Activated CD8-positive, alpha-beta T cell treated with anti-CD3 and anti-CD28 coated beads for 36 hours (primary cell): ENCODE measurements around the gene NEB. TPM values are rescaled to one million over a fixed set of nuclear protein-coding genes. Genes with fewer than 3 reads are reported as not detected.

ENCODE experiments used
- ATAC-seq: fragments of 200-7000 bp; cut with Tn5 transposase; one replicate; pipeline ENCODE4 v1.10.0; 2021; ENCODE audit warnings: mild to moderate bottlenecking, moderate library complexity
- CTCF ChIA-PET: fragments of 350-600 bp; sonication (Branson Sonifier 250); formaldehyde crosslinking; loops from one replicate; lab custom pipeline; 2021; ENCODE audit warnings: antibody characterized with exemption; lab: Charles Lee
- POLR2A ChIA-PET: fragments of 350-600 bp; sonication (Branson Sonifier 250); formaldehyde crosslinking; loops from one replicate; lab custom pipeline; 2021; ENCODE audit warnings: antibody characterized with exemption; lab: Charles Lee
- DNase-seq: peaks from one replicate; pipeline ENCODE4 v3.0.0-alpha.2; 2020
- H3K27ac Mint-ChIP-seq: one replicate; pipeline ENCODE4 v1.8.0; 2021; ENCODE audit warnings: mild to moderate bottlenecking, mixed read lengths
- H3K27me3 Mint-ChIP-seq: one replicate; pipeline ENCODE4 v1.8.0; 2021; ENCODE audit warnings: mixed read lengths
- H3K36me3 Mint-ChIP-seq: one replicate; pipeline ENCODE4 v1.8.0; 2021; ENCODE audit warnings: low read depth, mixed read lengths
- H3K4me1 Mint-ChIP-seq: one replicate; pipeline ENCODE4 v1.8.0; 2021; ENCODE audit warnings: low read depth, mixed read lengths
- H3K4me3 Mint-ChIP-seq: one replicate; pipeline ENCODE4 v1.8.0; 2021; ENCODE audit warnings: mild to moderate bottlenecking, moderate library complexity, mixed read lengths
- H3K9me3 Mint-ChIP-seq: one replicate; pipeline ENCODE4 v1.8.0; 2021; ENCODE audit warnings: mixed read lengths
- CTCF ChIP-seq: fragments of 200-600 bp; IDR thresholded peaks from one replicate; pipeline ENCODE4 v1.8.0; 2022; ENCODE audit warnings: antibody characterized with exemption, mild to moderate bottlenecking
- intact Hi-C: fragments of 100-400 bp; cut with micrococcal nuclease; formaldehyde crosslinking; loops from one replicate; pipeline ENCODE4 v1.10.0; 2022
- total RNA-seq, 2 experiments: library from RNA; stranded (reverse); gene quantifications; one replicate each; pipeline ENCODE4 v1.2.3, GENCODE V29; 2021

The NEB gene
- total RNA-seq, 2 experiments from 2014 or later = 0.18 to 0.34 TPM

DNA sequence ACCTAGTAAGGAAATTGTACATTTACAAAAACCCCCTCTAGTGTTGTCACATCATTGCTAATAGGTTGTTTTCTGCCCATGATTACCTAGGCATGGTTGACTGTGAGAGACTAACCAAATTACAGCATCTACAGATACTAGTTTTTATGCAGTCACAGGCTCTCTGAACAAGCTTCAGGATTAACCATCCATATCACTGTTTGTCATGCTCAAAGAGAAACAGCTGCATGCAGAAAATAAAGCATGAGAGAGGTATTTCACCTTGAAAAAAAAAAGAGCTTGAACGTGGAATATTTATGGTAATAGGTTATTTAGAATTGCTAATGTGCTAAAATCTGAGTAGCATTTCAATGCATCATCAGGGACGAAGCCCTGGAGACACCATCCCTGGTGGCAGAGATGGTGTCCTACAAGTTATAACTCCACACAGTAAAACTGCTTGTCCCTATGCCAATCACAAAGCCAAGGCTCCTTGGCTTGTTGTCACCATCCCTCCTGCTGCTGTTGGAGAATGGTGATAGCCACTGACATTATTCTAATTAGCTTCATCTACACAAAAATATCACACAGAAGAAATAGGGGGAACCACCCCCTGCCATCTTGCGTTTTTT, 5.4 kb downstream of the NEB start:
- DNase-seq (no peak), ATAC-seq (no peak)
- POLR2A ChIA-PET = no interaction called here
- CTCF ChIA-PET = interaction anchor here (1.2 kb wide), 1 partner anchor 15 kb away, joined by 3 read pairs; no protein-coding TSS in a partner anchor
- no peak overlapping the region for H3K27ac Mint-ChIP-seq
- H3K27me3 Mint-ChIP-seq = no peaks in the 10 kb centered on the region
- H3K9me3 Mint-ChIP-seq = no peaks in the 10 kb centered on the region
- H3K4me3 Mint-ChIP-seq = no peak overlapping the region
- H3K4me1 Mint-ChIP-seq = no peaks in the 10 kb centered on the region
- no peak for TF ChIP-seq CTCF
- no peaks in the 10 kb centered on the region for H3K36me3 Mint-ChIP-seq
- intact Hi-C loops = no loop called here

DNA sequence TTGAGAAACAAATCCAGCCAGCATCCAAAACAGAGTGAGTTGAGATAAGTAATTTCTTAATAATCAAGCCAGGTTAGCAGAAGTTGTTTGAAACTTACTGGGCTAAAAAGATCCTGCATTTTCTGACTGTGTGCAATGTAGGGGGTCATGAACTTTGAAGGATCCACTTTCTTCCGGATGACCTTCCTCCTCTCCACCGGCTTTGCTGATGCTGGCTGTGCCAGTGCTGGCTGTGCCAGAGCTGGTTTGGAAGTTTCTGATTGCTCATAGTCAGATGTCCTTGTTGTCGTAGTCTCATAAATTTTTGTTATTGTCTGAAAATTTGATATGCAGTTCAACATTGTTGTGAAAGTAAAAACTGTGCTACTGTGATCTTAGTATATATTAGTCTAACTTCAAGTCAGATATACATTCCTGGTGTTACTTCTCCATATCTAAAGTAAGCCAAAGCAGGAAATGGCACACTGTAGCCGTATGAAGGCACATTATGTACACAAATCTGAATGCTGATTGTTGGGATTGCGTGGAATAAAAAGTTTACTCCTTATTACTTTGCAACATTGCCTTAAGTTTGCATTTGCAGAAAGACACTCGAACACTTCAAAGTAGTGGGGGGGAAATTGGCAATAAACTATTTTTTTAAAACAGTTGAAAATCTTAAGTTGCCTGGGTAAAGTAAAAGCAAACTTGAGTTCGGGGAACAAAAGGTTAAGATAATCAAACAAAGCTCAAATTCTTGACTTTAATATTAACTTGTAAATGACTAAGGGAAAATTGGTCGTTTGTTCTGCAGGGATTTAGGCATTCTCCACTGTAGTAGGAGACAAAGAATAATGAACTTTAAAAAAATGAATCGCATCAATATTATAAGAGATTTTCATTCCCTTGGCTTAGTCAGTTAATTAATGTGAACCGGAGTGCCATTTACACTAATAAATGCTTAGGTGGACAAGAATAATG, 6.4 kb downstream of the NEB start:
- H3K27me3 Mint-ChIP-seq = no peaks in the 10 kb centered on the region
- DNase-seq (no peak), ATAC-seq (no peak)
- intact Hi-C loops = no loop called here
- TF ChIP-seq CTCF = no peak
- ChIA-PET CTCF (interaction anchor here (1.2 kb wide), 1 partner anchor 14 kb away, joined by 3 read pairs; no protein-coding TSS in a partner anchor), POLR2A (no interaction called here)
- H3K9me3 Mint-ChIP-seq = no peaks in the 10 kb centered on the region
- H3K36me3 Mint-ChIP-seq = no peaks in the 10 kb centered on the region
- no peak overlapping the region for H3K27ac Mint-ChIP-seq
- H3K4me1 Mint-ChIP-seq = no peaks in the 10 kb centered on the region
- no peak overlapping the region for H3K4me3 Mint-ChIP-seq

DNA sequence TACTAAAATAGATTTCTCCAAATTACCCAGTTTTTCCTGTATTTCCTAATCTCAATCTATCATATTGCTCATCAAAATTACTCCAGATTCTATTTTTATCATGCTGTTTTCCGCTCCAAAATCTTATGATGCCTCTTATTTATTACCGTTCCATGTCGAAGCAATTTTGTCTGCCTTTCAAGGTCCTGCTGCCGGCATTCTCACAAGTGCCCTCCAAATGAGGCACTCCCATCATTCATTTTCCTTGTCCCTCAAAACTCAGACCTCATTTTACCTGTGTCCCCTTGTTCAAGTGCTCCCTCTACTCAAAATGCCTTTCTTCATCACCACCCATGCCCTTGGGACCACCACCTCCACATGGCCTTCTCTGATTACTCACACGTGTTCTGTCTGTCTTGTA, 13.1 kb downstream of the NEB start:
- no peak for ATAC-seq
- intact Hi-C loops = no loop called here
- no peak overlapping the region for H3K4me3 Mint-ChIP-seq
- H3K27ac Mint-ChIP-seq = no peak overlapping the region
- ChIA-PET CTCF (no interaction called here), POLR2A (no interaction called here)
- no peaks in the 10 kb centered on the region for H3K36me3 Mint-ChIP-seq
- TF ChIP-seq CTCF = no peak
- H3K9me3 Mint-ChIP-seq = no peaks in the 10 kb centered on the region
- H3K4me1 Mint-ChIP-seq = no peaks in the 10 kb centered on the region
- DNase-seq = no peak
- no peaks in the 10 kb centered on the region for H3K27me3 Mint-ChIP-seq

GRCh38 chr2:151720521-151720920, 13.8 kb downstream of the NEB start:
- Mint-ChIP-seq H3K27ac (no peak overlapping the region), H3K9me3 (no peaks in the 10 kb centered on the region), H3K4me1 (no peaks in the 10 kb centered on the region), H3K4me3 (no peak overlapping the region), H3K36me3 (no peaks in the 10 kb centered on the region), H3K27me3 (no peaks in the 10 kb centered on the region)
- POLR2A ChIA-PET = no interaction called here
- ATAC-seq (no peak), DNase-seq (no peak)
- CTCF ChIA-PET = no interaction called here
- intact Hi-C loops = no loop called here
- no peak for TF ChIP-seq CTCF

GRCh38 chr2:151718796-151719195, 15.5 kb downstream of the NEB start:
- CTCF ChIA-PET = no interaction called here
- DNase-seq = no peak
- Mint-ChIP-seq H3K27ac (no peak overlapping the region), H3K4me3 (no peak overlapping the region), H3K4me1 (no peaks in the 10 kb centered on the region), H3K27me3 (no peaks in the 10 kb centered on the region), H3K36me3 (no peaks in the 10 kb centered on the region), H3K9me3 (no peaks in the 10 kb centered on the region)
- no peak for ATAC-seq
- POLR2A ChIA-PET = no interaction called here
- no peak for TF ChIP-seq CTCF
- intact Hi-C loops = no loop called here
